Measurements from ENCODE around the gene KLHL7.

GRCh38 chr7:23161482-23161881, 55.9 kb downstream of the KLHL7 start:
- no peak for TF ChIP-seq CTCF (IDR thresholded peaks at IDR 0.05)
- TF ChIP-seq POLR2A (IDR thresholded peaks at IDR 0.05): no peak
- TF ChIP-seq EP300 (IDR thresholded peaks at IDR 0.05): no peak
- TF ChIP-seq POLR2AphosphoS5 (IDR thresholded peaks at IDR 0.05): no peak

Data from suprapubic skin (tissue), 4 donors.